Loucy (cell line): ENCODE measurements around the gene CHCHD6.

Experiments used
- H2AFZ ChIP-seq: fragments of 200-600 bp; sonication (generic); 2 replicates; pipeline ENCODE4 v1.6.0; 2016; ENCODE audit warnings: antibody characterized with exemption, mild to moderate bottlenecking, low read length, moderate library complexity
- H3F3A ChIP-seq: fragments of 200-600 bp; 2 replicates; pipeline ENCODE4 v1.6.0; 2016; ENCODE audit warnings: antibody characterized with exemption, low read depth, mild to moderate bottlenecking
- H3K27me3 ChIP-seq: fragments of 200-600 bp; sonication (generic); 2 replicates; pipeline ENCODE4 v1.6.1; 2014; ENCODE audit warnings: low read length, mild to moderate bottlenecking; ENCODE audit not compliant: insufficient read depth, poor library complexity, severe bottlenecking
- H3K36me3 ChIP-seq: fragments of 200-600 bp; sonication (generic); 2 replicates; pipeline ENCODE4 v1.6.1; 2016; ENCODE audit warnings: low read length; ENCODE audit not compliant: insufficient read depth
- H3K4me1 ChIP-seq: fragments of 200-600 bp; sonication (generic); 2 replicates; pipeline ENCODE4 v1.5.1; 2014; ENCODE audit warnings: low read length, mild to moderate bottlenecking; ENCODE audit not compliant: insufficient read depth, poor library complexity, severe bottlenecking
- H3K4me2 ChIP-seq: fragments of 200-600 bp; sonication (generic); 2 replicates; pipeline ENCODE4 v1.6.0; 2014; ENCODE audit warnings: antibody characterized with exemption, low read length, low read depth, mild to moderate bottlenecking; ENCODE audit not compliant: poor library complexity, severe bottlenecking
- H3K4me3 ChIP-seq: fragments of 200-600 bp; sonication (generic); 2 replicates; pipeline ENCODE4 v1.5.1; 2014; ENCODE audit warnings: low read length, mild to moderate bottlenecking, mixed read lengths; ENCODE audit not compliant: poor library complexity, severe bottlenecking
- H3K79me2 ChIP-seq: fragments of 200-600 bp; sonication (generic); 2 replicates; pipeline ENCODE4 v1.6.1; 2014; ENCODE audit warnings: low read length; ENCODE audit not compliant: insufficient read depth
- H3K9ac ChIP-seq: fragments of 200-600 bp; sonication (generic); 2 replicates; pipeline ENCODE4 v1.6.0; 2014; ENCODE audit warnings: mild to moderate bottlenecking, low read depth, low read length, moderate library complexity; ENCODE audit not compliant: poor library complexity, severe bottlenecking
- H3K9me2 ChIP-seq: fragments of 200-600 bp; sonication (generic); replicated peaks from 2 replicates; pipeline ENCODE4 v1.6.1; 2016; ENCODE audit warnings: low read depth, low read length, mixed read lengths
- H3K9me3 ChIP-seq: fragments of 200-600 bp; sonication (generic); 2 replicates; pipeline ENCODE4 v1.6.1; 2014; ENCODE audit warnings: mild to moderate bottlenecking, antibody characterized with exemption, low read length, low read depth; ENCODE audit not compliant: insufficient read depth
- H4K20me1 ChIP-seq: fragments of 200-600 bp; sonication (generic); 2 replicates; pipeline ENCODE4 v1.6.0; 2014; ENCODE audit warnings: antibody characterized with exemption, low read length, mild to moderate bottlenecking; ENCODE audit not compliant: insufficient read depth, poor library complexity, severe bottlenecking
- CTCF ChIP-seq: fragments of 200-600 bp; sonication (generic); conservative IDR thresholded peaks from 2 replicates; pipeline ENCODE4 v1.5.1; 2014; ENCODE audit warnings: mild to moderate bottlenecking, antibody characterized with exemption, low read length
- EZH2phosphoT487 ChIP-seq: fragments of 200-600 bp; IDR thresholded peaks from 2 replicates; pipeline ENCODE4 v1.6.1; 2018; ENCODE audit warnings: antibody characterized with exemption, mild to moderate bottlenecking, moderate library complexity, borderline replicate concordance

CHCHD6 gene

DNA sequence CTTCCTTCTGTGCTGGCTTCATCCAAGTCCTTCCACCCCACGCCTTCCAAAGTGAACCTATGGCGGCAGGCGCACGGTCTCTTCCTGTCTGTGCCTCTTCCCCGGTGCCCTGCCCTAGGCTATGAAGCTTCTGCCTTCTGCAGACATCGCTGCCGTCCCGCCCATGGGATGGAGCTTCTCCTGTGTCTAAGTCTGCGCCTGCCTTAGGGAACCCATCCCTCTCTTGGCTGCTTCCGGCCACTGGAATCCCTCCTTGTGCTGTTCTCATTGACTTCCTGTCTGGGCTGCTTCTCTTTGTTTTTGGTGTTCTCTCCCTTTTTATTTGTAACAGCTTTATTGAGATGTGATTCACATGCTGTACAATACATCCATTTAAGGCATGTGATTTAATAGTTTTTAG, 17.2 kb downstream of the CHCHD6 start:
- TF ChIP-seq CTCF (no peak), EZH2phosphoT487 (no peak)
- peaks cover 11% of the 10 kb centered on the region; the same call in 1 of the 2 replicates for H3K36me3 ChIP-seq

DNA sequence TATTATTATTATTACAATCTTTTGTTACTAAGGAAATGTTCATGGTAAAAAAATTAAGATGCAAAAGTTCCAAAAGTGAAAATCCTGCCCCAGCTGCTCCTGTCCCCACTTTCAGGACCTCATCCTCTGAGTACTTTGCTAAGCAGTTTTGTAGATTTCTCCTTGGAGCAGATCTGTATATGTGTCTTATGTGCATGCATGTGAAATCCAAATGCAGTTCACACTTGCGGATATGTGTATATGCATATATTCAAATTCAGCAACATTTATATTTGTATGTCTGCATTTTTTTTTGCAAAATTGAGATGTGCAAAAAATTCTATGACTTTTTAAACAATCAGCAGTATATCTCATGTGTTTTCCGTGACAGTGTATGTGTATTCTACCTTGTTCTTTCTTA, 19.2 kb downstream of the CHCHD6 start:
- H2AFZ ChIP-seq = no peak overlapping the region
- H3K9me2 ChIP-seq = no peaks in the 10 kb centered on the region
- peaks cover 20% of the 10 kb centered on the region; the same call in 1 of the 2 replicates for H3K36me3 ChIP-seq
- no peak overlapping the region for H3K9ac ChIP-seq
- peaks cover 5% of the 10 kb centered on the region; the same call in 1 of the 2 replicates for H3K9me3 ChIP-seq
- no peaks in the 10 kb centered on the region for H3F3A ChIP-seq
- no peaks in the 10 kb centered on the region for H3K4me1 ChIP-seq
- peaks cover 10% of the 10 kb centered on the region; the same call in 1 of the 2 replicates for H3K79me2 ChIP-seq
- H3K4me2 ChIP-seq = no peak overlapping the region
- TF ChIP-seq CTCF = no peak
- no peaks in the 10 kb centered on the region for H4K20me1 ChIP-seq
- no peak overlapping the region for H3K4me3 ChIP-seq
- H3K27me3 ChIP-seq = no peaks in the 10 kb centered on the region

More for the DNA sequence above, 17.2 kb downstream of the CHCHD6 start:
- Histone ChIP-seq H3K9ac (no peak overlapping the region), H3K4me1 (no peaks in the 10 kb centered on the region), H3K79me2 (peaks cover 10% of the 10 kb centered on the region; the same call in 1 of the 2 replicates), H2AFZ (no peak overlapping the region), H3K4me2 (no peak overlapping the region), H3K27me3 (no peaks in the 10 kb centered on the region), H4K20me1 (no peaks in the 10 kb centered on the region), H3K9me2 (no peaks in the 10 kb centered on the region), H3K9me3 (peaks cover 5% of the 10 kb centered on the region; the same call in 1 of the 2 replicates), H3F3A (no peaks in the 10 kb centered on the region), H3K4me3 (no peak overlapping the region)

GRCh38 chr3:126723801-126724200, 19.8 kb downstream of the CHCHD6 start:
- no peaks in the 10 kb centered on the region for H4K20me1 ChIP-seq
- TF ChIP-seq CTCF = no peak
- TF ChIP-seq EZH2phosphoT487 = no peak
- no peak overlapping the region for H2AFZ ChIP-seq

More at GRCh38 chr3:126723801-126724200, 19.8 kb downstream of the CHCHD6 start:
- H3K9me3 ChIP-seq = peaks cover 5% of the 10 kb centered on the region; the same call in 1 of the 2 replicates
- H3K79me2 ChIP-seq = peaks cover 4% of the 10 kb centered on the region; the same call in 1 of the 2 replicates
- no peaks in the 10 kb centered on the region for H3K27me3 ChIP-seq
- no peaks in the 10 kb centered on the region for H3F3A ChIP-seq
- H3K9ac ChIP-seq = no peak overlapping the region
- H3K4me3 ChIP-seq = no peak overlapping the region
- no peaks in the 10 kb centered on the region for H3K9me2 ChIP-seq
- no peaks in the 10 kb centered on the region for H3K4me1 ChIP-seq
- H3K4me2 ChIP-seq = no peak overlapping the region
- peaks cover 22% of the 10 kb centered on the region; the same call in 1 of the 2 replicates for H3K36me3 ChIP-seq
